ENCODE data around the gene DSTYK. TPM values are rescaled to one million over a fixed set of nuclear protein-coding genes. Genes with fewer than 3 reads are reported as not detected.

DSTYK gene, protein sequence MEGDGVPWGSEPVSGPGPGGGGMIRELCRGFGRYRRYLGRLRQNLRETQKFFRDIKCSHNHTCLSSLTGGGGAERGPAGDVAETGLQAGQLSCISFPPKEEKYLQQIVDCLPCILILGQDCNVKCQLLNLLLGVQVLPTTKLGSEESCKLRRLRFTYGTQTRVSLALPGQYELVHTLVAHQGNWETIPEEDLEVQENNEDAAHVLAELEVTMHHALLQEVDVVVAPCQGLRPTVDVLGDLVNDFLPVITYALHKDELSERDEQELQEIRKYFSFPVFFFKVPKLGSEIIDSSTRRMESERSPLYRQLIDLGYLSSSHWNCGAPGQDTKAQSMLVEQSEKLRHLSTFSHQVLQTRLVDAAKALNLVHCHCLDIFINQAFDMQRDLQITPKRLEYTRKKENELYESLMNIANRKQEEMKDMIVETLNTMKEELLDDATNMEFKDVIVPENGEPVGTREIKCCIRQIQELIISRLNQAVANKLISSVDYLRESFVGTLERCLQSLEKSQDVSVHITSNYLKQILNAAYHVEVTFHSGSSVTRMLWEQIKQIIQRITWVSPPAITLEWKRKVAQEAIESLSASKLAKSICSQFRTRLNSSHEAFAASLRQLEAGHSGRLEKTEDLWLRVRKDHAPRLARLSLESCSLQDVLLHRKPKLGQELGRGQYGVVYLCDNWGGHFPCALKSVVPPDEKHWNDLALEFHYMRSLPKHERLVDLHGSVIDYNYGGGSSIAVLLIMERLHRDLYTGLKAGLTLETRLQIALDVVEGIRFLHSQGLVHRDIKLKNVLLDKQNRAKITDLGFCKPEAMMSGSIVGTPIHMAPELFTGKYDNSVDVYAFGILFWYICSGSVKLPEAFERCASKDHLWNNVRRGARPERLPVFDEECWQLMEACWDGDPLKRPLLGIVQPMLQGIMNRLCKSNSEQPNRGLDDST
- 1 to 10 TPM; 3.2 to 3.4 TPM for polyA plus RNA-seq

GRCh38 chr1:205211169-205211838 lies at the start of gene DSTYK:
TSS of gene DSTYK (minus strand) at chr1:205211702. CDS start at chr1:205211535, 167 bp downstream.
- 0% methylated on average over 41 to 67 of the region's 67 CpGs for WGBS, 2 donors
- no peaks in the 10 kb centered on the region for H3K36me3 ChIP-seq (ENCODE audit: control insufficient read depth in 2 of 2, insufficient read depth in 2 of 2, low read length in 1 of 2)
- H3K4me1 ChIP-seq (ENCODE audit: control insufficient read depth in 2 of 2, insufficient read depth in 2 of 2, low read length in 1 of 2) = no peaks in the 10 kb centered on the region
- peak within 1 kb of the TSS; percentile 85 to 96 for H3K27ac ChIP-seq (ENCODE audit: low read depth in 2 of 2, low read length in 1 of 2)
- H3K9me3 ChIP-seq (ENCODE audit: control insufficient read depth in 2 of 2, insufficient read depth in 1 of 2, low read depth in 1 of 2, low read length in 1 of 2) = no peaks in the 10 kb centered on the region
- no peaks in the 10 kb centered on the region for H3K27me3 ChIP-seq (ENCODE audit: control insufficient read depth in 1 of 2, insufficient read depth in 2 of 2, low read length in 2 of 2)
- H3K4me3 ChIP-seq (ENCODE audit: low read depth in 1 of 2, low read length in 2 of 2) = peak within 1 kb of the TSS; percentile 78 to 97

DNA sequence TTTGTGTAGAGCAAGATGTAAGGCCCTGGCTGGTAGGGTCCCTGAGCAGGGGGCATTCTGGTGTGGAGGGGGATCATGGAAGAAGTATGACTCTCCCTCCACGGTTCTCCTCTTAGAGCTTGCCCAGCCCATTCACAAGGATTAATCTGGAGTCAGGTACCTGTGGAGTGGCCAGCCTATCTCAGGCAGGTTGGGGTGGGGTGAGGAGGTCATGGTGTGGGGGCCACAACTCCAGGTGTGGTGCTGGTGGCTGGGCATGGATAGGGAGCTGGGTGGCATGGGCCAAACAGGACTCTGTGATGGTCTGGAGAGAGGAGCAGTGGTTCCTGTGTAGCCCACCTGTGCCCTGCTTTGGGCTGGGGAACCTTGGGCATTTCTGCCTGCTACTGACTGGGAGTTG lies 48.5 kb upstream of the DSTYK start:
- 70 to 78% methylated on average over 1 of the region's 1 CpG for WGBS, 2 donors
- no peaks in the 10 kb centered on the region for H3K9me3 ChIP-seq (ENCODE audit: control insufficient read depth in 2 of 2, insufficient read depth in 1 of 2, low read depth in 1 of 2, low read length in 1 of 2)
- H3K4me3 ChIP-seq (ENCODE audit: low read depth in 1 of 2, low read length in 2 of 2) = no peak overlapping the region
- peaks cover 0 to 11% of the 10 kb centered on the region in 2 donors for H3K4me1 ChIP-seq (ENCODE audit: control insufficient read depth in 2 of 2, insufficient read depth in 2 of 2, low read length in 1 of 2)
- no peaks in the 10 kb centered on the region for H3K36me3 ChIP-seq (ENCODE audit: control insufficient read depth in 2 of 2, insufficient read depth in 2 of 2, low read length in 1 of 2)
- no peak overlapping the region for H3K27ac ChIP-seq (ENCODE audit: low read depth in 2 of 2, low read length in 1 of 2)
- H3K27me3 ChIP-seq (ENCODE audit: control insufficient read depth in 1 of 2, insufficient read depth in 2 of 2, low read length in 2 of 2) = no peaks in the 10 kb centered on the region

DNA sequence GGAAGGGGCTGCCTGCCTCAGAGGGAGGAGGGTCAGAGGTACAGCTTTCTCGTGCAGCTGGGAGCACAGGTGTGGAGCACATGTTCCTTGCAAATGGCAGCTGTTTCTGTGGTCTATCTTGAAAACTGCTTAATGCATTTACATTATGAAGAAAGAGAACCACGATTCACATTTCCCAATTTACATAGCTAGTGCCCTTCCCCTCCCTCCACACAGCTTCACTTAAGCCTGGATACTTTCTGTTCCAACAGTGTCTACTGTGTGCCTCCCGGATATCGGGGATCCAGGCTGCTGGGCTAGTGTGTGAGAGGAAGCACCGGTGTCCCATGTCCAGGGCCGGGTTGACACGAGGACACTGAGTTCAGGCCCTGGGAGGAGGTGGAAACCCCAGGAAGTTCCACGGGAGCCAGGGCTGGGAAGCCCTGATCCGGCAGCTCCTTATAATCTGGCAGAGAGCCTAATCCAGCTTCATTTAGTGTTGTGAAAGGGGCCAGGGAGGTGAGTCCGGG lies 47.9 kb upstream of the DSTYK start:
- Histone ChIP-seq H3K4me1 (ENCODE audit: control insufficient read depth in 2 of 2, insufficient read depth in 2 of 2, low read length in 1 of 2) (peaks cover 0 to 11% of the 10 kb centered on the region in 2 donors), H3K9me3 (ENCODE audit: control insufficient read depth in 2 of 2, insufficient read depth in 1 of 2, low read depth in 1 of 2, low read length in 1 of 2) (no peaks in the 10 kb centered on the region), H3K27ac (ENCODE audit: low read depth in 2 of 2, low read length in 1 of 2) (no peak overlapping the region), H3K27me3 (ENCODE audit: control insufficient read depth in 1 of 2, insufficient read depth in 2 of 2, low read length in 2 of 2) (no peaks in the 10 kb centered on the region), H3K4me3 (ENCODE audit: low read depth in 1 of 2, low read length in 2 of 2) (no peak overlapping the region), H3K36me3 (ENCODE audit: control insufficient read depth in 2 of 2, insufficient read depth in 2 of 2, low read length in 1 of 2) (no peaks in the 10 kb centered on the region)
- WGBS, 2 donors = 50 to 51% methylated on average over 10 of the region's 10 CpGs

DNA sequence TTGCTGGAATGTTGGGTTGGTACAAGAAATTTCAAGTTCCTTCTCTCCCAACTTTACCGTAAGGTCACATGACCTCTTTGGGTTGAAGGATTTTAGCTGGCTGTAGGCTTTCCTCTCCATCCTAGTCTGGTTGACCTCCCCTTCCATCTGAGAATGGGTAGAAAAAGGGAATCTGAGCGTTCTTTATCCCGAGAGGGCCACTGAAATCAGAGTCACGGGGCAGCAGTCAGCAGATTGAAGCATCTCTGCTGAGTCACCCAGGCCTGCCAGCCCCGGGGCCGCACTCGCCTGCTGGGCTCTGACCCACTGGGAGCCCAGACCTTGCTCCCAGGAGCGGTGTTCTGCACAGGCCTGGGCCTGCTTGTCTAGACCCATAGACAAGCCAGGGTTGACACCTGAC lies 47.2 kb upstream of the DSTYK start:
- Histone ChIP-seq H3K27me3 (ENCODE audit: control insufficient read depth in 1 of 2, insufficient read depth in 2 of 2, low read length in 2 of 2) (no peaks in the 10 kb centered on the region), H3K4me3 (ENCODE audit: low read depth in 1 of 2, low read length in 2 of 2) (no peak overlapping the region), H3K9me3 (ENCODE audit: control insufficient read depth in 2 of 2, insufficient read depth in 1 of 2, low read depth in 1 of 2, low read length in 1 of 2) (no peaks in the 10 kb centered on the region), H3K36me3 (ENCODE audit: control insufficient read depth in 2 of 2, insufficient read depth in 2 of 2, low read length in 1 of 2) (no peaks in the 10 kb centered on the region), H3K27ac (ENCODE audit: low read depth in 2 of 2, low read length in 1 of 2) (no peak overlapping the region), H3K4me1 (ENCODE audit: control insufficient read depth in 2 of 2, insufficient read depth in 2 of 2, low read length in 1 of 2) (peaks cover 0 to 11% of the 10 kb centered on the region in 2 donors)
- 62 to 66% methylated on average over 8 of the region's 8 CpGs for WGBS, 2 donors

- WGBS, 2 donors = 74 to 75% methylated on average over 7 of the region's 7 CpGs
- Histone ChIP-seq H3K27me3 (ENCODE audit: control insufficient read depth in 1 of 2, insufficient read depth in 2 of 2, low read length in 2 of 2) (no peaks in the 10 kb centered on the region), H3K36me3 (ENCODE audit: control insufficient read depth in 2 of 2, insufficient read depth in 2 of 2, low read length in 1 of 2) (no peaks in the 10 kb centered on the region), H3K4me1 (ENCODE audit: control insufficient read depth in 2 of 2, insufficient read depth in 2 of 2, low read length in 1 of 2) (peaks cover 0 to 11% of the 10 kb centered on the region in 2 donors), H3K9me3 (ENCODE audit: control insufficient read depth in 2 of 2, insufficient read depth in 1 of 2, low read depth in 1 of 2, low read length in 1 of 2) (no peaks in the 10 kb centered on the region), H3K27ac (ENCODE audit: low read depth in 2 of 2, low read length in 1 of 2) (no peak overlapping the region), H3K4me3 (ENCODE audit: low read depth in 1 of 2, low read length in 2 of 2) (no peak overlapping the region)
Observed at GRCh38 chr1:205258261-205258691, 46.8 kb upstream of the DSTYK start.

DNA sequence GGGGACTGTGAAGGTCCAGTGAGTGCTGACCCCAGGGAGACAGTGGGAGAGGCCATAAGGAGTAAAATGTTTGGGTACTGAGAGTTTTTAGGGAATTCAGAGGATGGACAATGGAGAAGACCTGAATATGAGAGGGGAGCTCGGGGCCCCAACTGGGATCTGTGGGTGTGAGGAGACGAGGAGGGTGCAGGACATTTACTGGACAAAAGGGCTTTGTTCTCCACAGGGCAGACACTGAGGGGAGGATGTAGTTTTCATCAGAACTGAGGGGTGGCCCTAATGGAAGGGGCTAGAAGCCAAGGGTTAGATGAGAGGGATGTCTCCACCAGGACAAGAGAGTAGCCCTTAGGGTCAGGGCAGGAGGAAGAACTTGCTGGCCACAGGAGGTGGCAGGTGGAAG lies 46.2 kb upstream of the DSTYK start:
- H3K27me3 ChIP-seq (ENCODE audit: control insufficient read depth in 1 of 2, insufficient read depth in 2 of 2, low read length in 2 of 2) = no peaks in the 10 kb centered on the region
- peaks cover 0 to 9% of the 10 kb centered on the region in 2 donors for H3K4me1 ChIP-seq (ENCODE audit: control insufficient read depth in 2 of 2, insufficient read depth in 2 of 2, low read length in 1 of 2)
- H3K27ac ChIP-seq (ENCODE audit: low read depth in 2 of 2, low read length in 1 of 2) = no peak overlapping the region
- no peaks in the 10 kb centered on the region for H3K9me3 ChIP-seq (ENCODE audit: control insufficient read depth in 2 of 2, insufficient read depth in 1 of 2, low read depth in 1 of 2, low read length in 1 of 2)
- WGBS, 2 donors = 65 to 79% methylated on average over 2 of the region's 2 CpGs
- H3K36me3 ChIP-seq (ENCODE audit: control insufficient read depth in 2 of 2, insufficient read depth in 2 of 2, low read length in 1 of 2) = no peaks in the 10 kb centered on the region
- no peak overlapping the region for H3K4me3 ChIP-seq (ENCODE audit: low read depth in 1 of 2, low read length in 2 of 2)

DNA sequence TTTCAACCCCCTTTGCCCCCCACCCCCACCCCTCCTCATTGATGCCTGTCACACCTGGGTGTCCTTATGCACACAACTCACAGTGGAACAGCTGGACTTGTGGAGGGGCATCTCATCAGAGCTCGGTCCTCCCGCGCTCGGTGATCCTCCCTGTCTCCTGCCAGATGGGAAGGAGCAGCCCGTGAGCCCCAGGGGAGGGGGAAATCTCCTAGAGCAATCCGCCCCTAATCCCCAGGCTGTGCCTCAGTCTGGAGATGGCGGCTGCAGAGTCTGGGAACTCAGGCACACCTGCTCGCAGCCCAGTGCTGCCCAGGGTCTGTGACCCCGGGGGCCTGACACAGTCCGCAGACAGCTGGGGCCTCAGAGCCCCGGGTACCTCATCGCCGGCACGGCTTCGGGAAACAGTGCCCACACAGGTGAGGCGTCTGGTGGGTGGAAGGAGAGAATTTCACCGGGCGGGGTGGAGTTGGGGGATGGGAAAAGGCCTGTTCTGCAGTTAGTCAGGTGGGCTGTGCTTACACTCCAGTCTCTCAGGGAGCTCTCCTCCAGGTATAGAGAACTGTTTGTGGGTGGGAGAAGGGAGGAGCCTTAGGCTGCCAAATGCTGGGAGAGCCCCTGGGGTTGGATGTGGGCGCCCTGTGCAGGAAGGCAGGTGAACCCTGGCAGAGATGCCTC lies 45.6 kb upstream of the DSTYK start:
- Histone ChIP-seq H3K27me3 (ENCODE audit: control insufficient read depth in 1 of 2, insufficient read depth in 2 of 2, low read length in 2 of 2) (no peaks in the 10 kb centered on the region), H3K4me3 (ENCODE audit: low read depth in 1 of 2, low read length in 2 of 2) (no peak overlapping the region), H3K27ac (ENCODE audit: low read depth in 2 of 2, low read length in 1 of 2) (no peak overlapping the region), H3K9me3 (ENCODE audit: control insufficient read depth in 2 of 2, insufficient read depth in 1 of 2, low read depth in 1 of 2, low read length in 1 of 2) (no peaks in the 10 kb centered on the region), H3K36me3 (ENCODE audit: control insufficient read depth in 2 of 2, insufficient read depth in 2 of 2, low read length in 1 of 2) (no peaks in the 10 kb centered on the region), H3K4me1 (ENCODE audit: control insufficient read depth in 2 of 2, insufficient read depth in 2 of 2, low read length in 1 of 2) (peaks cover 0 to 9% of the 10 kb centered on the region in 2 donors)
- WGBS, 2 donors = 92 to 93% methylated on average over 19 of the region's 19 CpGs

- WGBS, 2 donors = 45 to 46% methylated on average over 8 of the region's 8 CpGs
- Histone ChIP-seq H3K4me1 (ENCODE audit: control insufficient read depth in 2 of 2, insufficient read depth in 2 of 2, low read length in 1 of 2) (peaks cover 0 to 9% of the 10 kb centered on the region in 2 donors), H3K9me3 (ENCODE audit: control insufficient read depth in 2 of 2, insufficient read depth in 1 of 2, low read depth in 1 of 2, low read length in 1 of 2) (no peaks in the 10 kb centered on the region), H3K27ac (ENCODE audit: low read depth in 2 of 2, low read length in 1 of 2) (no peak overlapping the region), H3K36me3 (ENCODE audit: control insufficient read depth in 2 of 2, insufficient read depth in 2 of 2, low read length in 1 of 2) (no peaks in the 10 kb centered on the region), H3K27me3 (ENCODE audit: control insufficient read depth in 1 of 2, insufficient read depth in 2 of 2, low read length in 2 of 2) (no peaks in the 10 kb centered on the region), H3K4me3 (ENCODE audit: low read depth in 1 of 2, low read length in 2 of 2) (no peak overlapping the region)
Observed at GRCh38 chr1:205255941-205256780, 44.7 kb upstream of the DSTYK start.

Data from esophagus (tissue), 2 donors.